Hippocampal formation (tissue), 2 donors: ENCODE measurements around the gene VEPH1.

Source experiments
- DNase-seq, 2 donors: peaks; one replicate each; lab custom pipeline; 2025; lab: John Stamatoyannopoulos, UW

VEPH1 gene

DNA sequence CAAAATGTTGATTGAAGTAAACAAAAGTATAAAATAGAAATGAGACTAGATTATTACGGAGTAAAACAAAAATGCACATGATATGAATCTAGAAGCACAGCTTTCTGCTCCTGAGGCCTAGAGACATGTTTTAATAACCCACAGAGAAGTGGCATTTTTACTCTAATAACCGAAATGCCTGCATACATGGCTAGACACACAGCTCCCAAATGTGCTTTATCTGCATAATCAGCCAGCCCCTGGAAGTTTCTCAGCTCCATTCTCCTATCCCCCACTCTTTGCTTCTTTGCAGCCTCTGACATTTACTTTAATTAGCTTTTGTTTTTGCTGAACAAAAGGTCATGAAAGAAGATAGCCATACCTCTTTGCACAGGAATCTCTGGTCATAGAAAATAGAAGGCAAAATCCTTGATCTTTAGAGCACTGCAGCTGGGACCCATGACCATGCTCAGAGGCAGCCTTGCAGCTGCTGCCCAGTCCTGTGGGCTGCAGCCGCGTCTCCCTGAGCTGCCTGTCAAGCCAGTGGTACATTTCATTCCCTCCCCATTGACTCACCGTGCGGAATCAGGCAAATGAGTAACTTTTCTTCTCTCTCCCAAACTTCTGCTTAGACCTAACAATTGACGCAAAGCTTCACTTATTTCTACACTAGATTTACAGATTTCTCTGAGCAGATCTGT, at the start of gene VEPH1:
TSS of gene VEPH1 (minus strand) at position 501 of the 680 bp plus-strand sequence. CDS start 8,067 bp downstream, outside the sequence.
- no peak for DNase-seq

DNA sequence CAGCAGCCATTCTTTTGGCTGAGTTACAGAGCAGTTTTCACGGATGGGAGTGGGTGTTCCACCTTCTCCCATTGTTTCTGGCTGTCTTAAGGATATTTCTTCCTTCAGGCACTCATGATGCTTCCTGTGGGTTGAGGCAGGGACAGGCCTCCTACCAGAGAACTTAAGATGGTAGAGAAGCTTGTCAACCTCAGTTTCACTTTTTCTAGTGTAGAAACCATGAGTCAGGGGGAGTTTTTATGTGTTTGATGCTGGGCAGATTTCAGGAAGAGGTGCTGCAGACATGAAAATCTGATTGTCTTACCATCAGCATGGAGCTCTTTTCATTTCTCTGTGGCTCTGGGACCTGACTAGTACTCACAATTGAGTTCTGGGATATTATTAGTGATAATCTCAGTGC, 48.7 kb upstream of the VEPH1 start:
- no peak for DNase-seq

DNA sequence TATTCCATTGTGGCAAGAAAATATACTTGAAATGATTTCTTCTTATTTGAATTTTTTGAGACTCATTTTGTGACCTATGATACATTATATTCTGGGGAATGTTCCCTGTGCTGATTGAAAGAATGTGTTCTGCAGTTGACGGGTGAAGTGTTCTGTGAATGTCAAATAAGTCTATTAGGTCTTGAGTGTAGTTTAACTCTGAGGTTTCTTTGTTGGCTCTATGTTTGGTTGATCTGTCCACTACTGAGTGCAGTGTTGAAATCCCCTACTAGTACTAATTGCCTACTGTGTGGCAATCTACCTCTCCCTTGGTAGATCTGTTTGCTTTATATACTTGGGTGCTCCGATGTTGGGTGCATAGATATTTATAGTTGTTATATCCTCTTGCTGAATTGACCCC, 46.3 kb upstream of the VEPH1 start:
- DNase-seq = no peak

DNA sequence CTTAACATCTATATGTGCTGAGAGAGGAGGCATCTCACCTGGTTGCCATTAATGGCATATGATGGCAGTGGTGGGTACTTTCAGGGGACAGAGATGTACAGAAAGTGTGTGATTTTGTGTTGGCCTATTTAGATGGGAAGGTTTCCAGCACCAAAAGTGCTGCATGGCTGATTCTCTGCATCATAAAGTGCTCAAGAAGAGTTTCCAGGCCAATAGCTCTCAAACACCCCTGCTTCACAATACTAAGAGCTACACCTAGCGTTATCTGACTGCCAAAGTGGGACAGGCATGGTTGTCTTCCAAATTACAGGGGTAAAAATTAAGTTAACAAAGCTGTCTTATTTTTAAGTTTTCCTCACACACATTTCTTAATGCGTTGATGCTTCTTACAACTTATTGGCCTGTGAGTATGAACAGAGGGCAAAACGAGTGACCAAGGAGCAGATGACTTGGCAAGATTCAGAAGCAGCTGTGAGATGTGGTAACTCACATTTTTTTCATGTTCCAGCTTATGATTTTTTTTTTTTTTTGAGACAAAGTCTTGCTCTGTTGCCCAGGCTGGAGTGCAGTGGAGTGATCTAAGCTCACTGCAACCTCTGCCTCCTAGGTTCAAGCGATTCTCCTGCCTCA, 41.4 kb upstream of the VEPH1 start:
- DNase-seq = no peak

DNA sequence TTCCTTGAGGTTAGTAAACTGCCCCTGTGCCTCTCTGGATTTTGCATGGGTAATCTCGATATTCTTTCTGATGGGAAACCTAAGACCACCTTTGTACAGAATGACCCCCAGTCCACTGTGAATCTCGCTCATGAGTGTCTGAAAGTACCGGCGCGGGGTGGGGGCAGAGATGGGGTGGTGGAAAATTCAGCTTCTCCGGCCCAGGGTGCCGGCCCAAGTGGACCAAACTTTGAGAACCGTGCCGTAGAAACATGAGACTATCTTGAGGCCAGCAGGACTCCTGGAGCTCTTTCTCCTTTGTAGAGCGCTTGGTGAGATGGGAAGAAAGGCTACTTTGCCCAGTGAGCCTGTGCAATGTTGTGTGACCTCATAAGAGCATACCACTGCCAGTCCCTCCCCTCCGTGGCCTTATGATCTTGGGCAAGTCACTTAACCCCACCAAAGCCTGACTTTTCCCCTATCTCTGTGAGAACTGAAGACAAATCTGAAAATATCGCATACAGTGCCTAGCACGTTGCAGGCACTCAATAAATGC, 40.4 kb upstream of the VEPH1 start:
- DNase-seq = no peak

DNA sequence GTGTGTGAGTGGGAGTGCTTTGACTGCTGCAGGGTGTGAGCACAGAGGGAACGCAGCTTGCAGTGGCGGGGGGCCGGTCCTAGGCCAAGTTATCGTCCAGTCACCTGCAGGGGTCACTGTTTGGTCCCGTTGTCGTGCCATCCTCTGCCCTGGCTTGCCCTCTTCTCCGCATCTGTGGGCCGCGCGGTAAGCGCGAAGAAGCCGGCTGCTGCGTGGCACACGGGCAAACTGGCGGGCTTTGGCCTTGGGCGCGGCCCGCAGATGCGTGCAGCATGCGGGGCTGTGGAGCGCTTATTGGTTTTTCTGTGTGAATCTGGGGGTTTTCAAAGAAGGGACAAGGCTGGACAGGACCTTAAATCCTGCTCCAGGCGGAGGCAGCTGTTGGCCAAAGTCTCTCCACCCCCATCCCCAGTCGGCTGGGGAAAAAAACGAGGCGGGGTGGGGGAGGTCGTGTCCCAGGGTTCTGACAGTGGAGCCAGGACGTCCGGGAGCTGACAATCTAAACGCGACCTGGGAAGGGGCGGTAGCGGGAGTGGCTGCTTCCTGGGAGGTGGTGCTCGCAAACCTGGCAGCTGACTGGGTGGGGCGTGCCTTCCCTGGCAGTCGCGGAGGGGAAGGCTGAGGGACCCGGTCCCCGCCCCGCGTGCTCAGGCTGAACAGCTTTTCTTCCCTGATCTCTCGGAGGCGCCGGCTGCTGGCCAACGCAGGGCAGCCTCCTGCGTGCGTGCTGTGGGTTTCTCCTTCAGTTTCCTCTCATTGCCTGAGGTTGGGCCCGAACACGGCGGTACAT, 39.7 kb upstream of the VEPH1 start:
- DNase-seq = no peak

DNA sequence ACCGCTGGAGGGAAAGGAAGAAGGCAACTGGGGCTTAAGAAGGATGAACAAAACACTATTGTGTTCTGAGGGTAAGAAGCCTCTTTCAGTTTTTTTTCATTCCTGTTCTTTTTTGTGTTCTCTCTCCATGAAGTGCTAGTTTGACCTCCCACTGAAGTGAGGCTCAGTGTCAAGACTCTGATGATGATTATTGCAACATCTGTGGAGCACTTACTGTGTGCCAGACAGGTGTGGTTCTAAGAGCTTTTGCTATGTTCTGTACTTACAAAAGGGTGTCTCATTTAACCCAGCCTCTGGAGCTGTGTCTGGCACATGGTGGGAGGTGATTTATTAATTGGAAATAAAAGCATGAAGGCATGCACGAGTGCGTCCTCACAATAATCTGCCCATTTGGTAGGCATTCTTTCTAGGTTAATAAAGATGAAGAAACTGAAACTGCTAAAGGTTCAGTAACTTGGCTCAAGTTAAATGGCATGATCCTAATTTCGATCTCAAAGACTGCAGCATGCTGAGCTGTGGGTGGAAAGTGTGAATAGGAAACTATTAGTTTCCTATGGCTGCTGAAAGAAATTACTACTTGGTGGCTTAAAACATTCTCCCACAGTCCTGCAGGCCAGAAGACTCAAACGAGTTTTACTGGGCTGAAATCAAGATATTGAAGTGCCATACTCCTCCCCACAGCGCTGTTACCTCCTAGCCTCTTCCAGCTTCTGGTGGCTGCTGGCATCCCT, 38.5 kb upstream of the VEPH1 start:
- no peak for DNase-seq

DNA sequence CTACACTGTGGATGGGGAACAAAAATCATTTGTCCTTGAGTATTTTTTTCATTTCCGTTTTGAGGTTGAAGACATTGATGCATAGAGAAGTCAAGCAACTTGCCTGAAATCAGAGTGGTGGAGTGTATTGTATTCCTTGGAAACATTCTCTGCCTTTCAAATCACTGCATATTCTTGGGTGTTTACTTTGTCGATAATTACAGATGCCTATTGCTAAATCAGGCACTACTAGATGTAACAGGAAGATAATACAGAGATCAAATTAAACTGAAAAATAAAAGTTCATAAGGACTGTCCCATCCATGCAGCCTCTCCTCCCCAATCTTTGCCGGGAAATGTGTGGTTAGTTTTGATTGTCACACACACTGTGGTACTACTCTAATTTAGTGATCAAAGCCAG, 37.4 kb upstream of the VEPH1 start:
- DNase-seq = no peak

DNA sequence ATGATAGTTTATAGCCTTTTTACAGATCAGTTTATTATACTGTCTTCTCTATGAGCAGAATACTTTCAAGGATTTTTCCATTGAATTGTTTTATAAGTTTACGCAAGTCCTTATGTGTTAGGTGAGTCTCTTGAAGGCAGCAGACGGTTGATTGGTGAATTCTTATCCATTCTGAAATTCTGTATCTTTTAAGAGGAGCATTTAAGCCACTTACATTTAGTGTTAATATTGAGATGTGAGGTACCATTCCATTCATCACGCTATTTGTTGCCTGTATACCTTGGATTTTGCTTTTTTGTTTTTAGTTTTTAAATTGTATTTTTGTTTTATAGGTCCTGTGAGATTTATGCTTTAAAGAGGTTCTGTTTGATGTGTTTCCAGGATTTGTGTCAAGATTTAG, 32.5 kb upstream of the VEPH1 start:
- DNase-seq = no peak

DNA sequence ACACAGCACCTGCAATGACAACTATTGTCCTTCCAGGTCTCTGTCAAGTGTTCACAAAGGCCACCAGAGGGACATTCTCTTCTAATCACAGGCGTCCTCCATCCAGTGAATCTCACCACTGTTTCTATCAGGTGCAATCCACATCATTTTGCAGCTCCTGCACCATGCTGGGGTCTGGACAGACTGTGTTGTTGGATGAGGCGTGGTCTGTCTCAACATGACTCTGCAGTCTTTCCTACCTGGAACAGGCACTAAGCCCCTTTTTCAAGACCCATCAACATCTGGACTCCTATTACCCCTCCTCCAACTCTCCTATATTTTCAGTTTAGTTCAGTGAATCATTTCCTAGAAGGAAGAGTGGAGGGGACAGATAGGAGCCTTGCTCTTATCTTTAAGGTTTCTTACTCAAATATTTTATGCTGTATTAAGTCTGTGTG, 31.5 kb upstream of the VEPH1 start:
- DNase-seq = no peak

DNA sequence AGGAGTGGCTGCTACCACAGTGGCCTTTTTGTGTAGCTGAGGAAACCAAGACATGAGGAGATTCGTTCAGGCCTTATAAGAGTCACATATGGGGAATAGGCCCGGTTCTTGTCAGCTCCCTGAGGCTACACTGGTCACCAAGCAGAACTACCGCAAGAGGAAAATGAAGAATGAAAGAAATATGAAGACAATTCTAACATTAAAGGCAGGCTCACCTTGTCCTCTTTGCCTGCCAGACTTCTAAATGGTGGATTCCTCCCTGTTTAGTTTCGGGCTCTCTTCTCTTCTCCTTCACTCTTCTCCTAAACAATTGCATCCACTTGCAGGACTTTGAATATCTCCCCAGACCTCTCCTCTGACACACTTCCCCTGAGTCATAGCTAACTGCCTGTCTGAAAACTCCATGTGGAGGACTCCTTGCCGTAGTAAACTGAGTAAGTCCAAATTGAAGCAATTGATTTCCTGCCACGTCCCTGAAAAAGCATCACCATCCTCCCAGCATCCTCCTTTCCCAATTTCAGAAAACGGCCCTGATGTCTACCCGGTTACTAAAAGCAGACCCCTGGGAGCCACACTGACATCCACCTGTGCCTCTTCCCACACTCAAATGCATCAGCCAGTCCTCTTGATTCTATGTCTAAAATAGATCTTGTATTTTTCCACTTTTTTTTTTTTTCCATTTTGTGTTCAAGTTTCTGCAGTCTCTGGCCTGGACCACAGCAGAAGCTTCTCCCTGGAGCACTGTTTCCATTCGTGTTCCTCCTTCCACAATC, 30.3 kb upstream of the VEPH1 start:
- no peak for DNase-seq

DNA sequence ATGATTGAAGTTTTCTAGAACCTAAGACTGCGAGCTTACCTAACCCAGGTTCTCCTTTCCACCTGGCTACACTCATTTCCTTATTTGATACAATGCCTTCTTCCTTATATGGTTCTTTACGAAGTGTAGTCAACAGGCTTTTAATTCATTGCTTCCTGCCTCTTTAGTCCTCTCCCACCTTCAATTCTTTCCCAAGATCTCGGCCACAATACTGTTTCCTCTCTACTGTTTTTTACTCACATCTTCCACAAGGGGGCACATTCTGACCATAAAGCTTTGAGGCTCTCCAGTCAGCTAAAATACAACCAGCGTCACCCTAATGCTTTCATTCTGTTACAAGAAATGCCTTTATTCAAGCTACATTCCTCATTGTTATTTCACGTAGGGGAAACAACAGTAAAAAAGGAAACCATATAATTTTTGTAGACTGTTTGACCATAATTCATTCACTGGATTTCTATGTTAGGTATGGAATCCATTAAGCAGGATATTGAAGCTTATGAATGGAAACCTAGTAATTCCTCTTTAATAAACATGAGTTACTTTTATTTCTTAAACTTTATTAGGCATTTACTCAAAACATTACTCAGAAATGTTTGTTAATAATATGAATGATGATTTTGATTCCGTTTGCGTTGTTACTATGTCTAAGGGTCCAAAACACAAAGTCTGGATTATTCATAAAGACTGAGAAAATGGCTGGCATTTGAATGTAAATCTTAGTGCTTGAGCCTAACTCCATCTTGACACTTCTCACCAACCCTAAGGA, 29.5 kb upstream of the VEPH1 start:
- DNase-seq = peak in 1 of 2 donors; percentile 73

DNA sequence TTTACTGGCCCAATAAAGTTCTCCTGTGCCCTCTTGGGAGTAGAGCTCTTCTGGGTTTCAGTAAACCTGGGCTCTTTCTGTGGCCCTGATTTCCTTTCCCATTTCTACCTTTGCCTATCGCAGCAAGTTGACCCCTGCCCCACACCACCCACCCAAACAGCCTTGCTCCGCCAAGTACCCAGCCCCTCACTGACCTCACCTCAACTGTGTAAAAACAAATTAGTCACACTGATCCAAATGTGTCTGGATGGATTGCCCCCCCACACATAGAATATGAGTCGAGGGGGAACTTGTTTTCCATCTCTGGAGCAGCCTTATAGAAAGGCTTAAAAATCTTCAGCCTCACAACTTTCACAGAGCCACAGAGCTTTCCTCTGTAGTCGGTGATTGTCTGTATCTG, 28.6 kb upstream of the VEPH1 start:
- no peak for DNase-seq

DNA sequence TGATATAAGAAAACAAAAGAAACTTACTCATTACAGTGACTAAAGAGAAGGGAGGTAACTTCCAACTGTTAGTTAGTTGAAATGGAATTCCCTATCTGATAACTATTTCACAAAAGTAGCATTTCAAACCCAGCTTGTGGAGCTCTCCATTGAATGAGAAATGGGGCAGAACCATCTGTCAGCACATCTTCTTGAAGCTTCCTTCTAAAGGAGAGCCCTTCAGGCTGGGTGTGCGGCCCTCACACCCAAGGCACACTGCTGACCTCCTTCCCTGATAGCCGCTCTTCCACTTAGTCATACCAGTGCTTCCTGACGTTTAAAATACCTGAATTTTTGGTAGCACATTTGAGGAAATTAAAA, 28.1 kb upstream of the VEPH1 start:
- DNase-seq = no peak

DNA sequence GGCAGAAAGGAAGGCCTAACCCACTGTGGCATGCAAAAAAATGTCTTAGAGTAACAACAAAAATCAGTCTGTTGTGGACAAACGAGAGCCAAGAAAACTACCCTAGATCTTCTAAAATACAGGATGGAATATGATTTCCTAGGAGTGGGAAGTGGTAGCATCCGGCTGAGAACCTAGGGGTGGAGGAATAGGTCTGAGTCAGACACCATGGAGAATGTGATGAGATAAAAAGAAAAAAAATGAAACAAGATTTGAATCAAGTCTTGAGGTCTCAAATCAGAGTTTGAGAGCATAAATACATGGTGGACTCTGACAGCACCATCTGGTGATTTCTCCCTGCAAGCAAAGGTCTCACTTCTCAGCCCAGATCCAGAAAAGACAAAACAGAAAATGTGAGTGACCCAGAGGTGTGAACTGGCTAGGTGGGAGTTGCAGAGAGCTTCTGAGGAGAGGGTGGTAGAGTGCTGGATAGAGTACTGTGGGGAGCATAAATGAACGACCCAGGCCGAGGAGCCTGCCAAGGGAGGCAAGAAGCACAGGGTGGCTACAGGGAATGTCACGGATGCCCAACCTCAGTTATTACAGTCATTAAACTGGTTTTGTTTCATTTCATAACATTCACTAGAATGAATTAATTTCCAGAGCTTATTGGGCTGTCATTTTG, 27.6 kb upstream of the VEPH1 start:
- no peak for DNase-seq

DNA sequence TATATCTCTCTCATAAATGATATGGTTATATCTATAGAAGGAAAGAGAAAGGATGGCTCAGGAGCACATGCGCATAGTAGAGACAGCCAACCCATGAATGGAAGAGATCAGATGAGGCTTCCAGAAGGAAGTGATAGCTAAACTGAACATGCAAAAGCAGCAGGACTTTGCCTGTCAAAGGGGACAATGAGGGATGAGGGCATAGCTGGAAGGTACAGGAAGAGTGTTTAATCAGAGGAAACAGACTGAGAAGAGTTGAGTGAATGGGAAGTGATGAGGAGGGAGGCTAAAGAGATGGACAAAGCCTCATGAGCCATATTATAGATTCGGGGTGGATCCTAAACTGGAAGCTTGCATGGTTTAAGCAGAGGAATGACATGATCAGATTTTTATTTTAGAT, 26.5 kb upstream of the VEPH1 start:
- no peak for DNase-seq

DNA sequence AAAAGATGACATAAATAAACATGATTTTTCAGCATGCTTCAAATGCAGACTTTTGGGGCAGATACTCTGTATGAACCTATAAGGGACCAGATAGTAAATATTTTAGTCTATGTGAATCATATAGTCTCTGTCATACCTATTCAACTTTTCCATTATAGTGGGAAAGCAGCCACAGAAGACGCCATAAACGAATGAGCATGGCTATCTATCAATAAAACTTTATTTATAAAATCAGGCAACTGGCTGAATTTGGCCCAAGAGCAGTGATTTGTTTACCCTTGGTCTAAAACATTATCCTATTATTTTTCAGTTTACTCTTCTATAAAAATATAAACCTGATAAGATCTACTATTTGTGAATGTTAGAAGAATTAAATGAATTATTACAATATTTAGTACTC, 25.9 kb upstream of the VEPH1 start:
- no peak for DNase-seq

DNA sequence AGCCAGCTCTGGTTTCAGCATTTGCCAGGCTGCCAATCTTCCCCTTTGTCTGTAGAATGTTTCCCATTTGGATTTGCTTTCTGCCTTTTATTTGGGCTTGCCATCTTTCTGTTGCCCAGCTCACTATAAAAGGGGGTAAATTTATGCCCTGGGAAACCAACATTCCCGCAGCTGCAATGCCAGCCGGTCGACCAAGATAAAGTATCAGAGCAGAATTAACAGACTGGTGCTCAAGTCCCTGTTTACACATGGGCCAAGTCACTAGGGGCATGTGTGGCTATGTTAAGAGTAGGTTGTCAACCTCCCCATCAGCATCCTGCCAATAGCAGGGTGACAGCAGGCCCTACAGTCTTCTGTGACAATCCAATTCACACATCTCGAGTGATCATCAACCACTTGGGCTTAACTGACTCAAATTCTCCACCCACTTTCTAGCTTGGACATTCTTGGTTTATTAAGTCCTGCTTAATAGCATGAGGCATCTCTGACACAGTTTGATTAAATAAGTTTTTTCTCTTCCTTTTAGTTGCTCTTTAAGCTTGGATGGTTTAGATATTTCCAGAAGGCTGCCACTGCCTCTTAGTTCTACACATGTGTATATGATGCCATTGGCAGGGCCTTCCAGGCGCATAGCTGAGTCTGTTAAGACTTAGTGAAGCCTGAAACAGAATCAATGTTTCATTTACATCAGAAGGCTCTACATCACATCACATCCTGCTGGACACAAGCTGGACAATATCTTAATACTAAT, 24.1 kb upstream of the VEPH1 start:
- no peak for DNase-seq

DNA sequence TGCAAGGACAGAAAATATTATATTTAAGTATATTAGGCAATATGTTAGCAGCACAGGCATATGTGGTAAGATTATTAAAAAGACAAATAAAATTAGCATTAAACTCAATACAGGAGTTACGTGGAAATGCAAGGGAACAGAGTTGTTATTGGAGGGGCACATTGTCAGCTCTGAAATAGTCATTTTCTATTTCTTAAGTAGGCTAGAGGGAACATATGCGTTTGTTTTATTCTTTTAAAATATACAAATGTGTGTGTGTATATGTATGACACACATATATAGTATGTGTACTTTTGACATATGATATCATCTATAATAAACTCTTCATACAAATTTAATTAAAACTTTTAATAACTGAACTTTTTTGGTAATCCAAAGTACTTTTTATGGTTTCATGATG, 22.8 kb upstream of the VEPH1 start:
- DNase-seq = no peak
